A549 (cell line): Measurements from ENCODE around the gene MARCO.

Experiments used
- EP300 ChIP-seq, 2 experiments: fragments of >200 bp; sonication (Bioruptor Twin); formaldehyde crosslinking; IDR thresholded peaks; 2 replicates in 1 of 2; 3 replicates in 1 of 2; pipeline ENCODE4 v1.6.1; 2016 to 2017
- HDAC2 ChIP-seq: fragments of 200-600 bp; sonication (generic); IDR thresholded peaks from 2 replicates; pipeline ENCODE4 v1.6.1; 2016
- MAFK ChIP-seq: fragments of 450-650 bp; IDR thresholded peaks from 2 replicates; pipeline ENCODE4 v1.6.1; 2014; ENCODE audit not compliant: partially characterized antibody

GRCh38 chr2:118968042-118968441, 26.0 kb downstream of the MARCO start:
- TF ChIP-seq HDAC2 (no peak), MAFK (no peak), EP300 (IDR thresholded peaks at IDR 0.05) (no peak)
